GM19463 (cell line): ENCODE results near the gene NOP9.

ENCODE experiments used
- ATAC-seq: cut with Tn5 transposase; IDR thresholded peaks from one replicate; pipeline ENCODE4 v1.9.1; 2021; ENCODE audit warnings: mild to moderate bottlenecking, moderate library complexity; ENCODE audit not compliant: unreplicated experiment

Gene NOP9, protein sequence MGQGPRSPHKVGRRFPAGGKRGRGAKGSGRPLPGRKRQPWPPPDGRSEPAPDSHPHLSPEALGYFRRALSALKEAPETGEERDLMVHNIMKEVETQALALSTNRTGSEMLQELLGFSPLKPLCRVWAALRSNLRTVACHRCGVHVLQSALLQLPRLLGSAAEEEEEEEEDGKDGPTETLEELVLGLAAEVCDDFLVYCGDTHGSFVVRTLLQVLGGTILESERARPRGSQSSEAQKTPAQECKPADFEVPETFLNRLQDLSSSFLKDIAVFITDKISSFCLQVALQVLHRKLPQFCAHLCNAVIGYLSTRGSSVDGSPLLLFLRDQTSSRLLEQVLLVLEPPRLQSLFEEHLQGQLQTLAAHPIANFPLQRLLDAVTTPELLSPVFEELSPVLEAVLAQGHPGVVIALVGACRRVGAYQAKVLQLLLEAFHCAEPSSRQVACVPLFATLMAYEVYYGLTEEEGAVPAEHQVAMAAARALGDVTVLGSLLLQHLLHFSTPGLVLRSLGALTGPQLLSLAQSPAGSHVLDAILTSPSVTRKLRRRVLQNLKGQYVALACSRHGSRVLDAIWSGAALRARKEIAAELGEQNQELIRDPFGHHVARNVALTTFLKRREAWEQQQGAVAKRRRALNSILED

DNA sequence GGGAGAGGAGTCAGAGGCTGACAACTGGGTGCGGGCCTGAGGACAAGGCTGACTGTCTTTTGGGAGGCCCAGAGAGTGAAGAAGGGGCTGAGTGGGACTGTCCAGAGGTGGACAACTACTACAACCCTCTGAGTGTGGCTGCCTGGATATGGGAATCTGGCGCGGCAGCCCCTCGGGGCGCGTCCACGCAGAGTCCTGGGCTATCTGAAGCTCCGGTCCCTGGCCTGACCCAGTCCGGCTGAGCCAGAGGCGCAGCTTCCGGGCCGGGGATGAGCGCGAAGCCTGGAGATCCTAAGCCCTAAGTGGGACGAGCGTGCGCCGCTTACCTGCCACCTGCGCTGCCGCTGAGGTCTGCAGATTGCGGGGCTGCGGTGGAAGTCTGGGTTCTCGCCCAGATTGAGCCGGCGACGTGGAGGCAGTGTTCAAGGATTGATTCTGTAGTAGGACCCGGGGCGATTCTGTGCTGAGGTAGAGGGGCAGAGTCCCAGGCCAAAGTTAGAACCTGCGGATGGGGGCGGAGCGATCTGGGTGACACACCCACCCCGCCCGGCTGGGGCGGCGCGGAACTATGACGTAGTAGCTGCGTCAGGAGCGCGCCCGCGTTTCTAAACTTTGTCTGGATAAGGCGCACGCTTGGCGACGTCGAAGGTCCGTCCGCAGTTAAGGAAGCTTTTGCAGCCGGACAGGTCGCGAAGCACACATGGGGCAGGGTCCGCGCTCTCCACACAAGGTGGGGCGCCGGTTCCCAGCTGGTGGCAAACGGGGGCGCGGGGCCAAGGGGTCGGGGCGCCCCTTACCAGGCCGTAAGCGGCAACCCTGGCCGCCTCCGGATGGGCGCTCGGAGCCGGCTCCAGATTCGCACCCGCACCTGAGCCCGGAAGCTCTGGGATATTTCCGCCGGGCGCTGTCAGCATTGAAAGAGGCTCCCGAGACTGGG lies at the start of gene NOP9, which contains the start of gene DHRS1:
NOP9 (plus strand) TSS at position 596 of the 937 bp plus-strand sequence; CDS start at position 701, 105 bp downstream.
DHRS1 (minus strand) TSS at position 526 of the 937 bp plus-strand sequence. CDS start 674 bp downstream, outside the sequence.
- peak; percentile 59 for ATAC-seq

GRCh38 chr14:24250354-24250753 lies 49.3 kb upstream of the NOP9 start:
- ATAC-seq: no peak

GRCh38 chr14:24251880-24252288 lies 47.8 kb upstream of the NOP9 start:
- ATAC-seq: no peak

- no peak for ATAC-seq
Observed at GRCh38 chr14:24252289-24253124, 47.1 kb upstream of the NOP9 start.

DNA sequence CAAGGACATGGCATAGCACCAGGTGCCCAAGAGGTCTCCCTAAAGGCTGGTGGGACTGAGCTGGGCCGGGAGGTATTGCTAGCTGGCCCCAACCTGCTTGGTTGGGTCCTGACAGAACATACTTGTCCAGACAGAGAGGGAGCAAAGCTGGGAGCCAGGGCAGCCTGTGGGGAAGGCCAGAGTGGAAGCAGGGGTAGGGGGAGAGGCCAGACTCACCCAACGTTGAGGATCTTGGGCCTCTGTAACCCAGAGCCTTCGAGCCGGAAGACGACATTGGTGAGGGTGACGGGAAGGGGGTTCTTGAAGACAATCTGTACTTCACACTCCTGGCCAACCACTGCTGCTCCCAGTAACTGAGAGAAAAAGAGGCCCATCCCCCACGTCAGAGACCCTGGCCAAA lies 45.7 kb upstream of the NOP9 start:
- ATAC-seq: no peak

- no peak for ATAC-seq
Observed at GRCh38 chr14:24254630-24255392, 44.8 kb upstream of the NOP9 start.

GRCh38 chr14:24255438-24255837 lies 44.2 kb upstream of the NOP9 start:
- no peak for ATAC-seq

DNA sequence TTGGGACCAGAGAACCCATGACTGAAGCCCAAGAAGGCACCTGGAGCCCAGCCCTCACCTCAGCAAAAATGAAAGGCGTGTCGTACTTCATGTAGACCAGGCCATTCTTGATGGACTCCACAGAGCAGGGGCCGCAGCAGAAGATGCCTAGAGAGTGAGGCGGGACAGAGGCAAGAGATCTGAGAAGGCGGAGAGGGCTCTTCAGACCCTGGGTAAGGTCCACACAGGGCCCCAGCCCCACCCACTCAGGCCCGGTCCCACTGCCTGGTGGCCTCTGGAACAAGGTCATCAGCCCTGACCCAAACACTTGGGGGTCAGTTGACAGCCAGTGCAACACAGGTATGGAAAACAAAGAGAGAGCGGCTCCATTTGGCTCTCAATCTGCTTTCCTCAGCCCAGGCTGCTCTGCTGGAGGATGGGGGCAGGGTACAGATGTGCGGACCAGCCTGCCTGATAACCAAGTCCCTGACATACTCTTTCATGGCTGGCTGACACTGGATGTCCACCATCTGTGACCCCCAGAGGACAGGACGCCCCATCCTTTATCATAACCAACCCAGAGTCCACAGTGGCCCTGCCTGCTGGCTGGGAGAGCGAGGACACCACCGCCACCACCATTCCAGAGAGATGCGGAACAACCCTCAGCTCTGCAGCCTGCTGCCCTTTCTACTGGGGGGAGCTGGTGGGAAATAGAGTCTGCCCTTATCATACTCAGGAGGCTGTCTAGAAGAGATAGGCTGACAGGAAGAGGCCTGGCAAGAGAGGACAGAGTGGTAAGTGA lies 43.5 kb upstream of the NOP9 start:
- ATAC-seq: no peak

GRCh38 chr14:24256960-24257359 lies 42.7 kb upstream of the NOP9 start:
- ATAC-seq: no peak

- no peak for ATAC-seq
Observed at GRCh38 chr14:24258119-24258518, 41.5 kb upstream of the NOP9 start.

DNA sequence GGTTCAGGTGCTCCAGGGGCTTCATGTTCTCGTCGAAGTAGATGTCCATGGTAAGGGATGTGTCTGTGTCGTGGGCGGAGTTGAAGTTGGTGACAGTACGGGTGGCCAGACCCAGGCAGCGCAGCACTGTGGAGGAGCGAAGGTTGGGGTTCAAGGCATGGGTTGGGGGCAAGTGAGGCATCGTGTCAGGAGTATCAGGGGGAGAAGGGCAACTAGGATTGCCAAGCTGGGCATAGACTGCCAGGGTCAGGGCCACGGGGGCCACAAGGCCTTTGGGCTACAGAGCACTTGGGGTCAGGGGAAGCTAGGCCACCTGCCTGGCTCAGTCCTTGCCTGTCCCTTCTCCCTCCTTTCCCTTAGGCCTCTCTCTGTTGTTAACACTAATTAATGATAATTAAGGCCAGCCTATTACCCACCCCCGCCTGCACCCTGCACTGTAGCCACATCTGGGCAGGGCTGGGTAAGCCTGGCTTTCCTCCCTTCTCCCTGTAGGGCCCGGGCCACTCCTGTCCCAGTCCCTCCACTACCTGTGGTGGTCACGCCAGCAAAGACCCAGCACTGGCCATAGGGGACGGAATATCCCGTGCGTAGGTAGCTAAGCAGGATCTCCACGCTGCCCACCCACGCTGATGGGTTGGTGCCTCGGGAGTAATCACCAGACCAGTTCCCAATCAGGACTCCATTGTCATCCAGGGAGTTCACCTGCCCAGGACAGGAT lies 40.9 kb upstream of the NOP9 start:
- no peak for ATAC-seq

DNA sequence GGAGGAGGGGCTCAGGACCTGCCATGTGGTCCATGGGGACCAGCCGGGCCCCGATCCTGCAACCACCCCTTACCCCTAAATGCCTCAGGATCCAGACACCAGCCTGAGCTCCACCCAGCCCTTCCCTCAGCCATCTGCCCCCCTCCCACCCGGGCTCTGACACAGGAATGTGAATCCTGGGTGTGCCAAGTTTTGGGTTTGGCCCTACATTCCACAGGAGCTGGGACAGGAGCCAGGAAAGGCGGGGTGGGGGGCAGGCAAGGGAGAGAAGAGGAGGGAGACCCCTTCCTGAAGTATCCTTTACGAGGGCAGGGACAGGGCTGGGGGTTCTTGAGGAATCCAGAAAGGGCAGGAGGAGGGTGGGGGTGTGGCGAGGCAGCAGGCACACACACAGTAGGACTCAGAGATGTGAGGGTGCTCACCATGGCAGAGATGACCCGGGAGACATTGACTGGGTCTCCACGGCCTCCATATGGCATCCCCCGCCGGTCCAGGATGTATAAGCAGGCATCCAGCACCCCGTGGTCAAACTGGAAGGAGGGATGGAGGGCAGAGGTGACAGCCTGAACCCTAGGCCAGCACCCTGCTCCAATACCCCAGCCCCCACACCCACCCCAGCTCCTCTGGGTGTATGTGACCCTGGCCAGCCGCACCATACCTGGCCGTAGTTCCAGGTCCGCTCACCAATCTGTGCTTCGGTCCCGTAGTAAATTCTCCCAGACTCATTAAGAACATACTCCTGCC lies 40.2 kb upstream of the NOP9 start:
- no peak for ATAC-seq

DNA sequence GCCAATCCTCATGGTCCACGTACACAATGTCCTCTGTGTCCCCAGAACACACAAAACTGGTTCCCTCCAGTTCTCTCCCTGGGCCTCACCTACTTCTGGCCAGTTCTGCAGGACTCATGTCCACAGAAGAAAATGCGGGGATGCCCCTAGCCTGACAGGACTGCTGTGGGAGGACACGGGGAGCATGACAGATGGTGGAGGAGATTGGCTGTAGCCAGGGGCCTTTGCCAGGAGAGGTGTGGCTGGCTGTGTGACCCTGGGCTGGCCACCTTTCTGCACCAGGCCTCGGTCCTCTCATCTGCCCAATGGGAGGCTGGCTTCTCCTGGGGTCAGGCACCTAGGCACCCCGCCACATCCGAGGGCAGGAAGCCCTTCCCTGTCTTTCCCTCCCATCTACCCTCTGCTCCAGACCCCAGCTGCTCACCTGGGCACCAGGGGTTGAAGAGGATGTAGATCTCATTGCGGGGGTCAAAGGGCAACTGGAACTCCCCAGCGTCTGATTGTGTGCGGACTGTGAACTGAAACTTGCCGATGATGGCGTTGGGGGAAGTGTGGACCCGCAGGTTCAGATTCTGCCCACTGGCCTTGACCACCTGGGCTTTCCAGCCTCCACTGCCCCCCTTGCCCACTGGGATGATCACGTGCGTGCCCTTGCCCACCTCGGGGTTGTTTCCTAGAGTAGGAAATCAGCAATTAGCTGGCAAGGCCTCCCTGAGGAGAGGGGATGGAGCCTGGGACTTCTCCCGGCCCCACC lies 39.4 kb upstream of the NOP9 start:
- no peak for ATAC-seq

DNA sequence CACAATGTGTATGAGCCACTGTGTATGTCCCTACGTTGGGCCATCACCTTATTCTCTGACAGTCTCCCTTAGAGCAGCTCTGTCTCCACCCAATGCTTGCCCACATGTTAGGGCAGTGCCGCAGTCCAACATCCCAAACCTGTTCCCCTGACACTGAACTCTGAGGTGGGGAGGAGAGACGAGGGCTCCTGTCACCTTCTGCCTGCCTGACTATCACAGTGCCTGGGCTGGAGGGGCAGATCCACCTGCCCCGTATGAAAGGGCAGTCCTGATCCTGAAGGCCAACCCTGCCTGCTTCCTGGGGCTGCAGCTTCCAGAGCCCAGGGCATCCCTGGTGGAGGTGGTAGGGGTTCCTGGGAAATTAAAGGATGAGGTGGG lies 38.9 kb upstream of the NOP9 start:
- ATAC-seq: no peak

DNA sequence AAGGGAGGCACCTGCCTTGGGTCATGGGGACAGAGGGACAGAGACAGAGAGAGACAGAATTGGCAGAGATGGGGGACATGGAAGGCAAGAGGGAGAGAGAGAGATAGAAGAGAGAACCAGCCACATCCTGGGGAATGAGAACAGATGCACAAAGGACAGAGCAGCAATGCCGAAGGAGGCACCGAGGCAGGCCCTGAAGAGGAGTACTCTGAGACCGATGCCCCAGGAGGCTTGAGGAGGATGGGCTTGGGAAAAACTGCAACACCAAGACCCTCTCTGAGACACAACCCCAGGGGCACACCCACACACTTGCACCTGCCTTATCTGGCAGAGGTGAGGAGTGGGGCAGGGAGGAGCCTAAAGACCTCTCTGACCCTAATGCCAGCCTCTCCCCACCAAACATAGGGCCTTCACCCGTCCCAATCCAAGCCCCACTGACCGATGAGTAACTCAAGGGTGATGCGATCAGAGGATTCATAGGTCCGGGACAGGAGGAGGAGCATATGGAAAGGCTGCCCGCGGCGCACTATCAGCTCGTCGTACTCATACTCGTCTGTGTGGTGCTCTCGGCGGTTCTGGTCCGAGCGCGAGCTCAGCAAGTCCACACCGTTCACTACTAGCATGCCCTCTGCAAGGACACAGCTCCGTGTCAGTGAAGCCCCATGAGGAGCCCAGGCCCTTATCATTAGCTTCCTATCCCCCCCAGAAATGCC lies 38.2 kb upstream of the NOP9 start:
- no peak for ATAC-seq

DNA sequence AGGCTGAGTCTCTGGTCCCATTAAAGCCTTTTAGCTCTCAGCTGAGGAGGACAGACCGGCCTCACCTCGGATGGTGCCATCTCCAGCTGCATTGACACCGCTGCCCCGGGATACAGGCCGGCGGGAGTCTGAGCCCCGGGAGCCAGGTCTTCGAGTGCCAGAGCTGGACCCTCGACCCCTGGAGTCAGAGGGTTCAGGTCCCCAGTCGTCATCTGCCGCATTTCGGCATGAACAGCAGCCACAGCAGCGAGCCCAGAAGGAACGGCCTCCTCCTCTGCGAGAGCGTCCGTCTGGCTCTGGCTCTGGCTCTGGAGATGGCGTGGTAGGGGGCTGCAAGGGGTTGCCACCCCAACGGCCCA lies 37.7 kb upstream of the NOP9 start:
- no peak for ATAC-seq
